ENCODE data around the gene TRMT10C.
"Not testable (repeated sequence)": the region's sequence is repeated elsewhere in the genome, so short reads cannot be mapped to it uniquely, and the experiment has no call there.

GRCh38 chr3:101536955-101537354 is 24.7 kb upstream of the TRMT10C start:
- TF ChIP-seq CTCF (IDR thresholded peaks at IDR 0.05; ENCODE audit: borderline replicate concordance, extremely low read depth, low read length, poor library complexity, severe bottlenecking); EZH2 (IDR thresholded peaks at IDR 0.05; ENCODE audit: borderline replicate concordance, low read depth, low read length, severe bottlenecking): not testable (repeated sequence)

Data from DND-41 (cell line).